Measurements from ENCODE around the gene DBH. TPM values are rescaled to one million over a fixed set of nuclear protein-coding genes. Genes with fewer than 3 reads are reported as not detected.

DBH gene
- total and polyA plus RNA-seq, 2 of the 13 experiments (the other 11 are each of a cell fraction or from before 2014, with no cell fraction given), result not detected

GRCh38 chr9:133680250-133680975, 44.2 kb downstream of the DBH start:
- ChIA-PET CTCF (ENCODE audit: low intra/inter-chr PET ratio, low total read pairs) (no interaction called here), POLR2A (no interaction called here)
- Histone ChIP-seq H3K4me2 (ENCODE audit: low read depth, low read length) (no peak overlapping the region), H3K4me3 (replicated peaks in 1 of 3; ENCODE audit: insufficient read depth in 1 of 3, low read depth in 2 of 3, low read length in 3 of 3) (no peak overlapping the region), H4K20me1 (ENCODE audit: insufficient read depth, low read length) (0 out of 2 replicates have a peak, but pooled peaks cover 2% of the 10 kb centered on the region), H3K27ac (ENCODE audit: extremely low read length, insufficient read depth, low read length) (no peak overlapping the region), H3K36me3 (replicated peaks in 1 of 2; ENCODE audit: control insufficient read depth in 1 of 2, insufficient read depth in 2 of 2, low read length in 2 of 2) (peaks cover 0 to 11% of the 10 kb centered on the region in 2 experiments; a peak in 4 of 5 replicates), H3K9ac (ENCODE audit: insufficient read depth, low read depth, low read length) (no peak overlapping the region), H3K27me3 (ENCODE audit: control insufficient read depth in 1 of 2, insufficient read depth in 2 of 2, low read length in 2 of 2) (no peaks in the 10 kb centered on the region), H3K9me3 (ENCODE audit: low read length) (no peaks in the 10 kb centered on the region), H3K4me1 (ENCODE audit: insufficient read depth, low read length) (no peaks in the 10 kb centered on the region), H3K79me2 (ENCODE audit: insufficient read depth, low read length) (no peaks in the 10 kb centered on the region), H2AFZ (ENCODE audit: low read length) (no peak overlapping the region)
- FAIRE-seq (no peak), DNase-seq (ENCODE audit: low spot score) (no peak), ATAC-seq (no peak)
- intact Hi-C loops (cut with micrococcal nuclease; ENCODE audit: unreplicated experiment), result no loop called here
- TF ChIP-seq ZFX (CRISPR knock-in tag; IDR thresholded peaks at IDR 0.05; ENCODE audit: low read depth), result no peak
- TF ChIP-seq AHDC1 (CRISPR knock-in tag; IDR thresholded peaks at IDR 0.05; ENCODE audit: borderline replicate concordance), result no peak
- TF ChIP-seq SYNCRIP (IDR thresholded peaks at IDR 0.05; ENCODE audit: insufficient read depth, low read depth, low read length), result no peak
- TF ChIP-seq ZNF766 (CRISPR knock-in tag; IDR thresholded peaks at IDR 0.05; ENCODE audit: borderline replicate concordance), result no peak
- no peak for TF ChIP-seq NCOA2 (CRISPR knock-in tag; IDR thresholded peaks at IDR 0.05)
- TF ChIP-seq SMC3 (IDR thresholded peaks at IDR 0.05; ENCODE audit: low read length), result no peak
- no peak for TF ChIP-seq ZIK1 (CRISPR knock-in tag; IDR thresholded peaks at IDR 0.05; ENCODE audit: borderline replicate concordance, low read depth)
- no peak for TF ChIP-seq RBFOX2 (IDR thresholded peaks at IDR 0.05; ENCODE audit: low read depth, low read length)
- in situ Hi-C loops (cut with HindIII; ENCODE audit: extremely low pct_ligation_motif_present, low pct_unique_long_range_greater_than_20kb), result no loop called here
- BruUV-seq (replicated peaks), result no TSS peak
- 99% methylated on average over 17 of the region's 21 CpGs for WGBS (ENCODE audit: low lambda C conversion rate)

All from HepG2 (cell line).